ENCODE results near the gene PET117.
"Not testable (repeated sequence)": the region's sequence is repeated elsewhere in the genome, so short reads cannot be mapped to it uniquely, and the experiment has no call there.

The PET117 gene

DNA sequence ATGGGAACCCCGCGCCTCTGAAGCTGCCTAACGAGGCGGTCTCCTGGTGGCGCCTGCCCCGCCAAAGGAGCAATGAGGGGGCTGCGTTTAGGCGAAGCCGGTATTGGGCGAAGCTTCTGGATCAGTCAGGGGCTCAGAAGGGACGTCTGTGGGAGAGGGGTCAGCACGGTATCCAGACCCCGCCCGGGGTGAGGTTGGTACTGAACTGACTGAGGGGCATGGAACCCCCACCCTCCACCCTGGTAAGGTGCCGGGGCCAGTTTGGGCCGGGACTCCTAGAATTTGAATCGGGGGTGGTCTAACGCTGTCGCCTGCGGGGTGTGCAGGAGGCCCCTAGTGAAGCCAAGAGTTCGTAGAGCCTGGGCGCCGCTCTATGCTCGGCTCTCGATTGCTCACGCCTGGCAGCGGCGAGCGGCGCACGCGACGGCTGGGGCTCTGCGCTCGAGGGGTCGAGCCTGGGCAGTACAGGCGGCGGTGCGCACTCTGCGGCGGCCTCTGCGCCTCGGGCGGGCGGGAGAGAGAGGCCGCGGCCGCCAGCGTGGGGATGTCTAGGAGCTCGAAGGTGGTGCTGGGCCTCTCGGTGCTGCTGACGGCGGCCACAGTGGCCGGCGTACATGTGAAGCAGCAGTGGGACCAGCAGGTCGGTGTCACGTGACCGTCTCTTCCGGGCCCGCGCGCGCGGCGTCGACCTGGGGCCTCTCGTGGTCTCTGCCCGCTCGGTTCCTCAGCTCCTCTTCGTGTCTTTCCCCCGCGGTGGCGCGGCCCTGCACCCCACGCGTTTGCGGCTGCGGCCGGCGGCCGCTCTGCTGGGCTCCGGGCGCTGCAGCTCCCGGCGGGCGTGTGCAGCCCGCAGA lies at the start of gene PET117, which contains the start of gene KAT14:
PET117 (plus strand) TSS at position 452 of the 854 bp plus-strand sequence; CDS start at position 545, 93 bp downstream.
KAT14 (plus strand) TSS at position 452 of the 854 bp plus-strand sequence. CDS start 4,798 bp downstream, outside the sequence.
- Histone ChIP-seq H3K79me2 (ENCODE audit: control insufficient read depth, insufficient read depth, low read length, unreplicated experiment) (peaks cover 24% of the 10 kb centered on the region), H3K27ac (ENCODE audit: low read depth, low read length) (peak within 1 kb of the TSS; percentile 55; the same call in 1 of the 2 replicates)

GRCh38 chr20:18088298-18088697 lies 49.4 kb upstream of the PET117 start:
- H3K27ac ChIP-seq (ENCODE audit: low read depth, low read length); H3K4me1 ChIP-seq (ENCODE audit: control insufficient read depth, insufficient read depth, low read length, unreplicated experiment); H3K4me3 ChIP-seq (ENCODE audit: low read depth, low read length); H3K36me3 ChIP-seq (ENCODE audit: insufficient read depth, low read length); H2AFZ ChIP-seq (ENCODE audit: low read length, unreplicated experiment); H3K79me2 ChIP-seq (ENCODE audit: control insufficient read depth, insufficient read depth, low read length, unreplicated experiment): not testable (repeated sequence)
- peaks cover 50% of the 10 kb centered on the region for H3K27me3 ChIP-seq (ENCODE audit: insufficient read depth, low read length)

More for the DNA sequence above, at the start of gene PET117, which contains the start of gene KAT14:
- Histone ChIP-seq H3K27me3 (ENCODE audit: insufficient read depth, low read length) (no peaks in the 10 kb centered on the region), H3K36me3 (ENCODE audit: insufficient read depth, low read length) (peaks cover 7% of the 10 kb centered on the region), H3K4me1 (ENCODE audit: control insufficient read depth, insufficient read depth, low read length, unreplicated experiment) (peaks cover 13% of the 10 kb centered on the region), H3K4me3 (ENCODE audit: low read depth, low read length) (peak within 1 kb of the TSS; percentile 95), H2AFZ (ENCODE audit: low read length, unreplicated experiment) (peak within 1 kb of the TSS; percentile 99)

DNA sequence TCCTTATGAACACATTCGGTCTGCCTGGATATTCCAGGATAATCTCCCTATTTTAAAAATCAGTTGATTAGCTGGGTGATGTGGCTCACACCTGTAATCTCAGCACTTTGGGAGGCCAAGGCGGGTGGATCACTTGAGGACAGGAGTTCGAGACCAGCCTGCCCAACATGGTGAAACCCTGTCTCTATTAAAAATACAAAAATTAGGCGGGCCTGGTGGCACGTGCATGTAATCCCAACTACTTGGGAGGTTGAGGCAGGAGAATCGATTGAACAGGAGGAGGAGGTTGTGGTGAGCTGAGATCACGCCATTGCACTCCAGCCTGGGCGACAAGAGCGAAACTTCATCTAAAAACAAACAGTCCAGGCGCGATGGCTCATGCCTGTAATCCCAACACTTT lies 48.8 kb upstream of the PET117 start:
- H3K27ac ChIP-seq (ENCODE audit: low read depth, low read length); H3K4me1 ChIP-seq (ENCODE audit: control insufficient read depth, insufficient read depth, low read length, unreplicated experiment); H3K79me2 ChIP-seq (ENCODE audit: control insufficient read depth, insufficient read depth, low read length, unreplicated experiment); H3K36me3 ChIP-seq (ENCODE audit: insufficient read depth, low read length); H3K4me3 ChIP-seq (ENCODE audit: low read depth, low read length); H2AFZ ChIP-seq (ENCODE audit: low read length, unreplicated experiment): not testable (repeated sequence)
- H3K27me3 ChIP-seq (ENCODE audit: insufficient read depth, low read length): peaks cover 50% of the 10 kb centered on the region

GRCh38 chr20:18090044-18090443 lies 47.6 kb upstream of the PET117 start:
- no peaks in the 10 kb centered on the region for H3K4me1 ChIP-seq (ENCODE audit: control insufficient read depth, insufficient read depth, low read length, unreplicated experiment)
- no peaks in the 10 kb centered on the region for H3K79me2 ChIP-seq (ENCODE audit: control insufficient read depth, insufficient read depth, low read length, unreplicated experiment)
- no peak overlapping the region for H3K4me3 ChIP-seq (ENCODE audit: low read depth, low read length)
- no peaks in the 10 kb centered on the region for H3K36me3 ChIP-seq (ENCODE audit: insufficient read depth, low read length)
- H3K27me3 ChIP-seq (ENCODE audit: insufficient read depth, low read length): peaks cover 53% of the 10 kb centered on the region
- H3K27ac ChIP-seq (ENCODE audit: low read depth, low read length): no peak overlapping the region
- H2AFZ ChIP-seq (ENCODE audit: low read length, unreplicated experiment): no peak overlapping the region

DNA sequence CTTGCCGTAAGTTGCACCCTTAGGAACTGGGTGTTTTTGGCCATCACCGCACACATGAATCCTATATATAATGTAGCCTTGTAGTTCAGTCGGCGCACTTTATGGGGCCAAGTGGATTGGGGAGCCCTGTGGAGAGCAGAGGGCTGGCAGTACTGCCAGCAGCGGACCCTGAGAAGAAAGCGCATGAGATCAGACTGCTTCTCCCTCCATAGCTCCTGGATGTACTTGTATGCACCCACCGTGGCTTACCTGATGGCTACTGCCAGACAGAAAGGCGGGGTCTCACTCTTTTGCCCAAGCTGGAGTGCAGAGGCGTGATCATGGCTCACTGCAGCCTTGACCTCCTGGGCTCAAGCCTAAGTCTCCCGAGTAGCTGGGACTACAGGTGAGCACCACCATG lies 47.2 kb upstream of the PET117 start:
- Histone ChIP-seq H3K79me2 (ENCODE audit: control insufficient read depth, insufficient read depth, low read length, unreplicated experiment) (no peaks in the 10 kb centered on the region), H3K4me3 (ENCODE audit: low read depth, low read length) (no peak overlapping the region), H3K36me3 (ENCODE audit: insufficient read depth, low read length) (no peaks in the 10 kb centered on the region), H3K4me1 (ENCODE audit: control insufficient read depth, insufficient read depth, low read length, unreplicated experiment) (no peaks in the 10 kb centered on the region), H3K27ac (ENCODE audit: low read depth, low read length) (no peak overlapping the region), H3K27me3 (ENCODE audit: insufficient read depth, low read length) (peaks cover 55% of the 10 kb centered on the region), H2AFZ (ENCODE audit: low read length, unreplicated experiment) (no peak overlapping the region)

GRCh38 chr20:18091623-18092022 lies 46.0 kb upstream of the PET117 start:
- no peaks in the 10 kb centered on the region for H3K79me2 ChIP-seq (ENCODE audit: control insufficient read depth, insufficient read depth, low read length, unreplicated experiment)
- no peak overlapping the region for H2AFZ ChIP-seq (ENCODE audit: low read length, unreplicated experiment)
- no peaks in the 10 kb centered on the region for H3K36me3 ChIP-seq (ENCODE audit: insufficient read depth, low read length)
- no peak overlapping the region for H3K27ac ChIP-seq (ENCODE audit: low read depth, low read length)
- peaks cover 62% of the 10 kb centered on the region for H3K27me3 ChIP-seq (ENCODE audit: insufficient read depth, low read length)
- no peak overlapping the region for H3K4me3 ChIP-seq (ENCODE audit: low read depth, low read length)
- no peaks in the 10 kb centered on the region for H3K4me1 ChIP-seq (ENCODE audit: control insufficient read depth, insufficient read depth, low read length, unreplicated experiment)

DNA sequence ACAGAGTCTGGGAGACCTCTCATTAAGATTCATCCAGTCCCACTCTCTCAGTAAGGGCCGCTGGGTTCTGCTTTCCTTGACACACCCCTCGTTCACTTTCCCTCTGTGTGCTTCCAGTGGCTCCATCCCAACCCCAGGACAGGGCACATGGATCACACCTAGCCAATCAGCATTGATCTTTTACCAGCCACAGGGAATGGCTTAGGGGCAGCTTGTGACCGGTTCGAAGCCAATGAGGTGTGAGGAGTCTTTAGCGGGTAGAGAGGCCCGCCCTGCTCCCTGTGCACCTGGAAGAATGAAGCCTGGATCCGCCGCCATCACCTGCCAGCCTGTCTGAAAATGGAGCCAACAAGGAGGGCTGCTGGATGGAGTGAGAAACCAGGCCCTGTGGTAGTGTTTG lies 44.8 kb upstream of the PET117 start:
- Histone ChIP-seq H2AFZ (ENCODE audit: low read length, unreplicated experiment) (no peak overlapping the region), H3K27me3 (ENCODE audit: insufficient read depth, low read length) (peaks cover 56% of the 10 kb centered on the region), H3K79me2 (ENCODE audit: control insufficient read depth, insufficient read depth, low read length, unreplicated experiment) (no peaks in the 10 kb centered on the region), H3K36me3 (ENCODE audit: insufficient read depth, low read length) (no peaks in the 10 kb centered on the region), H3K4me3 (ENCODE audit: low read depth, low read length) (no peak overlapping the region), H3K4me1 (ENCODE audit: control insufficient read depth, insufficient read depth, low read length, unreplicated experiment) (no peaks in the 10 kb centered on the region), H3K27ac (ENCODE audit: low read depth, low read length) (no peak overlapping the region)

DNA sequence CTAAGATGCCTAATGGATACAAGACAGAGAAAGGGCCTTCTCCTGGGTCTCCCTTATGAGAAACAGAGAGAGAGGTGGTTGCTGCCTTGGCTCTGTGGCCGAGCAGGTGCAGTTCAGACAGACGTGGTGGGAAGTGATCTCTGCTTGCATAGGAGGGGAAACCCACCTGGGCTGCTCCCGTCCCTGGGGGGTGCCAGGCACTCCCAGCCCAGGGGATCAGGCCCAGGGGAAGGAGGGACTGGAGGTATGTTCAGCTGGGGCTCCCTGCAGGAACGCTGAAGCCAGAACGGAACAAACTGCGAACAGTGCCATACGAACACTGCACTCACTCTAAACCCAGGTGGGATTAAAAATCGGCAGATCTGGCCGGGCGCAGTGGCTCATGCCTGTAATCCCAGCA lies 44.3 kb upstream of the PET117 start:
- H3K4me3 ChIP-seq (ENCODE audit: low read depth, low read length): no peak overlapping the region
- H3K36me3 ChIP-seq (ENCODE audit: insufficient read depth, low read length): no peaks in the 10 kb centered on the region
- peaks cover 60% of the 10 kb centered on the region for H3K27me3 ChIP-seq (ENCODE audit: insufficient read depth, low read length)
- H3K79me2 ChIP-seq (ENCODE audit: control insufficient read depth, insufficient read depth, low read length, unreplicated experiment): no peaks in the 10 kb centered on the region
- H3K4me1 ChIP-seq (ENCODE audit: control insufficient read depth, insufficient read depth, low read length, unreplicated experiment): no peaks in the 10 kb centered on the region
- H2AFZ ChIP-seq (ENCODE audit: low read length, unreplicated experiment): no peak overlapping the region
- no peak overlapping the region for H3K27ac ChIP-seq (ENCODE audit: low read depth, low read length)

DNA sequence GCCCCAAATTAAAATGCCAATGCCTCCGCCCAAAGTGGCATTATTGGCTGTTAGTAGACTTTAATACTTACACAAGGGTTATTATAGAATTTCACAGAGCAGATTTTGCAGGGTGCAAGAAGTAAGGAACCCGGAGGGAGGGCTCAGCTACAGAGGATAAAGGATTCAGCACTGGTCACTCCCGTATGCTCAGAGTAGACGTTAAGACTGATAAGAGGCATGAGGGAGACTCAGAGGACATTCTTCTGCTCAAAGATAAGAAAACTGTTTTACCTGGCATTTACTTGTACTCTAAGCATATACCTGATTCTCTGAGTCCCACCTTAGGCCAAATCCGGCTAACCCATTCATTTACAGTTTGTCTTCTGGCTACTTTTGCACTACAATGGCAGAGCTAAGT lies 43.5 kb upstream of the PET117 start:
- H2AFZ ChIP-seq (ENCODE audit: low read length, unreplicated experiment): no peak overlapping the region
- no peak overlapping the region for H3K27ac ChIP-seq (ENCODE audit: low read depth, low read length)
- H3K4me1 ChIP-seq (ENCODE audit: control insufficient read depth, insufficient read depth, low read length, unreplicated experiment): no peaks in the 10 kb centered on the region
- H3K36me3 ChIP-seq (ENCODE audit: insufficient read depth, low read length): no peaks in the 10 kb centered on the region
- H3K79me2 ChIP-seq (ENCODE audit: control insufficient read depth, insufficient read depth, low read length, unreplicated experiment): no peaks in the 10 kb centered on the region
- no peak overlapping the region for H3K4me3 ChIP-seq (ENCODE audit: low read depth, low read length)
- H3K27me3 ChIP-seq (ENCODE audit: insufficient read depth, low read length): peaks cover 56% of the 10 kb centered on the region

GRCh38 chr20:18100569-18100968 lies 37.1 kb upstream of the PET117 start:
- H3K27me3 ChIP-seq (ENCODE audit: insufficient read depth, low read length): peaks cover 53% of the 10 kb centered on the region
- H3K79me2 ChIP-seq (ENCODE audit: control insufficient read depth, insufficient read depth, low read length, unreplicated experiment); H2AFZ ChIP-seq (ENCODE audit: low read length, unreplicated experiment); H3K4me3 ChIP-seq (ENCODE audit: low read depth, low read length); H3K4me1 ChIP-seq (ENCODE audit: control insufficient read depth, insufficient read depth, low read length, unreplicated experiment); H3K36me3 ChIP-seq (ENCODE audit: insufficient read depth, low read length); H3K27ac ChIP-seq (ENCODE audit: low read depth, low read length): not testable (repeated sequence)
